ENCODE measurements around the gene CDH4. TPM values are rescaled to one million over a fixed set of nuclear protein-coding genes. Genes with fewer than 3 reads are reported as not detected.

Gene CDH4
- total RNA-seq, 6 experiments from 2014 or later = 5.8 to 12.8 (median 10.9) TPM

GRCh38 chr20:61690150-61690549 is 438.1 kb downstream of the CDH4 start:
- Mint-ChIP-seq H3K36me3 (ENCODE audit: low read depth) (peaks cover 5% of the 10 kb centered on the region), H3K4me1 (ENCODE audit: low read depth) (no peaks in the 10 kb centered on the region), H3K4me3 (no peak overlapping the region), H3K9me3 (peaks cover 38% of the 10 kb centered on the region), H3K27ac (no peak overlapping the region), H3K27me3 (ENCODE audit: insufficient read depth) (peaks cover 10% of the 10 kb centered on the region)
- no peak for TF ChIP-seq CTCF (IDR thresholded peaks at IDR 0.05)
- DNase-seq = no peak

GRCh38 chr20:61690993-61691838 is 439.2 kb downstream of the CDH4 start:
- Mint-ChIP-seq H3K27ac (no peak overlapping the region), H3K36me3 (ENCODE audit: low read depth) (peaks cover 5% of the 10 kb centered on the region), H3K4me3 (no peak overlapping the region), H3K9me3 (peaks cover 30% of the 10 kb centered on the region), H3K27me3 (ENCODE audit: insufficient read depth) (peaks cover 7% of the 10 kb centered on the region), H3K4me1 (ENCODE audit: low read depth) (no peaks in the 10 kb centered on the region)
- no peak for TF ChIP-seq CTCF (IDR thresholded peaks at IDR 0.05)
- DNase-seq = no peak

- Mint-ChIP-seq H3K27ac (no peak overlapping the region), H3K27me3 (ENCODE audit: insufficient read depth) (peaks cover 7% of the 10 kb centered on the region), H3K4me1 (ENCODE audit: low read depth) (no peaks in the 10 kb centered on the region), H3K9me3 (peaks cover 38% of the 10 kb centered on the region), H3K4me3 (no peak overlapping the region), H3K36me3 (ENCODE audit: low read depth) (peaks cover 6% of the 10 kb centered on the region)
- no peak for TF ChIP-seq CTCF (IDR thresholded peaks at IDR 0.05)
- DNase-seq = no peak
Measured at GRCh38 chr20:61691978-61692377, 439.9 kb downstream of the CDH4 start.

GRCh38 chr20:61692479-61692878 is 440.4 kb downstream of the CDH4 start:
- Mint-ChIP-seq H3K9me3 (peaks cover 41% of the 10 kb centered on the region), H3K36me3 (ENCODE audit: low read depth) (peaks cover 4% of the 10 kb centered on the region), H3K27ac (no peak overlapping the region), H3K27me3 (ENCODE audit: insufficient read depth) (peaks cover 7% of the 10 kb centered on the region), H3K4me3 (no peak overlapping the region), H3K4me1 (ENCODE audit: low read depth) (no peaks in the 10 kb centered on the region)
- TF ChIP-seq CTCF (IDR thresholded peaks at IDR 0.05) = no peak
- no peak for DNase-seq

- no peak overlapping the region for H3K27ac Mint-ChIP-seq
- H3K4me3 Mint-ChIP-seq = no peak overlapping the region
- TF ChIP-seq CTCF (IDR thresholded peaks at IDR 0.05) = no peak
- H3K9me3 Mint-ChIP-seq = peaks cover 44% of the 10 kb centered on the region
- peaks cover 4% of the 10 kb centered on the region for H3K36me3 Mint-ChIP-seq (ENCODE audit: low read depth)
- peaks cover 7% of the 10 kb centered on the region for H3K27me3 Mint-ChIP-seq (ENCODE audit: insufficient read depth)
- no peak for DNase-seq
- H3K4me1 Mint-ChIP-seq (ENCODE audit: low read depth) = no peaks in the 10 kb centered on the region
Measured at GRCh38 chr20:61693055-61693600, 441.1 kb downstream of the CDH4 start.
